GM18502 (cell line): Measurements from ENCODE around the gene ZNF423.

Source experiments
- ATAC-seq: cut with Tn5 transposase; IDR thresholded peaks from one replicate; pipeline ENCODE4 v1.9.1; 2021; ENCODE audit warnings: mild to moderate bottlenecking; ENCODE audit not compliant: unreplicated experiment, poor library complexity

ZNF423 gene

GRCh38 chr16:49738001-49738400, 117.9 kb downstream of the ZNF423 start:
- no peak for ATAC-seq

- no peak for ATAC-seq
Observed at GRCh38 chr16:49737541-49737940, 118.4 kb downstream of the ZNF423 start.

GRCh38 chr16:49734331-49734730, 121.6 kb downstream of the ZNF423 start:
- no peak for ATAC-seq

- ATAC-seq: no peak
Observed at GRCh38 chr16:49733313-49734009, 122.5 kb downstream of the ZNF423 start.

- no peak for ATAC-seq
Observed at GRCh38 chr16:49731911-49732310, 124.0 kb downstream of the ZNF423 start.

- ATAC-seq: no peak
Observed at GRCh38 chr16:49730772-49731171, 125.1 kb downstream of the ZNF423 start.

- no peak for ATAC-seq
Observed at GRCh38 chr16:49727611-49728010, 128.3 kb downstream of the ZNF423 start.

- no peak for ATAC-seq
Observed at GRCh38 chr16:49726155-49726554, 129.8 kb downstream of the ZNF423 start.

- no peak for ATAC-seq
Observed at GRCh38 chr16:49725651-49726050, 130.3 kb downstream of the ZNF423 start.

- no peak for ATAC-seq
Observed at GRCh38 chr16:49724774-49725173, 131.1 kb downstream of the ZNF423 start.

- no peak for ATAC-seq
Observed at GRCh38 chr16:49723310-49723709, 132.6 kb downstream of the ZNF423 start.

- no peak for ATAC-seq
Observed at GRCh38 chr16:49720225-49720624, 135.7 kb downstream of the ZNF423 start.

GRCh38 chr16:49717689-49718088, 138.2 kb downstream of the ZNF423 start:
- ATAC-seq: no peak

- ATAC-seq: no peak
Observed at GRCh38 chr16:49716339-49716934, 139.5 kb downstream of the ZNF423 start.

GRCh38 chr16:49713770-49714169, 142.1 kb downstream of the ZNF423 start:
- no peak for ATAC-seq

- ATAC-seq: no peak
Observed at GRCh38 chr16:49712542-49712941, 143.4 kb downstream of the ZNF423 start.

- no peak for ATAC-seq
Observed at GRCh38 chr16:49712106-49712505, 143.8 kb downstream of the ZNF423 start.

GRCh38 chr16:49709057-49709456, 146.9 kb downstream of the ZNF423 start:
- ATAC-seq: no peak

GRCh38 chr16:49708491-49708890, 147.4 kb downstream of the ZNF423 start:
- ATAC-seq: no peak

- ATAC-seq: no peak
Observed at GRCh38 chr16:49706620-49707355, 149.1 kb downstream of the ZNF423 start.

- ATAC-seq: no peak
Observed at GRCh38 chr16:49704586-49705155, 151.2 kb downstream of the ZNF423 start.
